GM13976 (cell line): ENCODE data around the gene LENG8.

Source experiments
- DNase-seq: peaks from one replicate; pipeline ENCODE4 v3.0.0; 2012; ENCODE audit warnings: low spot score
- in situ Hi-C: fragments of 300-500 bp; cut with MboI; formaldehyde crosslinking; loops from one replicate; pipeline ENCODE4 v1.12.0; 2022; ENCODE audit warnings: low sequenced_read_pairs, mixed read lengths, inconsistent platforms; ENCODE audit not compliant: unreplicated experiment
- TF ChIP-seq, protein P1 (sequence below): IDR thresholded peaks from 2 replicates; pipeline ENCODE4 v1.5.1; 2012; ENCODE audit warnings: borderline replicate concordance, mild to moderate bottlenecking; ENCODE audit not compliant: insufficient read depth; ENCODE audit errors: extremely low read depth, missing control alignments, control extremely low read depth

LENG8 gene

GRCh38 chr19:54428323-54429175 is 20.4 kb upstream of the LENG8 start:
- DNase-seq: no peak
- in situ Hi-C loops: no loop called here
- TF ChIP-seq, protein P1, sequence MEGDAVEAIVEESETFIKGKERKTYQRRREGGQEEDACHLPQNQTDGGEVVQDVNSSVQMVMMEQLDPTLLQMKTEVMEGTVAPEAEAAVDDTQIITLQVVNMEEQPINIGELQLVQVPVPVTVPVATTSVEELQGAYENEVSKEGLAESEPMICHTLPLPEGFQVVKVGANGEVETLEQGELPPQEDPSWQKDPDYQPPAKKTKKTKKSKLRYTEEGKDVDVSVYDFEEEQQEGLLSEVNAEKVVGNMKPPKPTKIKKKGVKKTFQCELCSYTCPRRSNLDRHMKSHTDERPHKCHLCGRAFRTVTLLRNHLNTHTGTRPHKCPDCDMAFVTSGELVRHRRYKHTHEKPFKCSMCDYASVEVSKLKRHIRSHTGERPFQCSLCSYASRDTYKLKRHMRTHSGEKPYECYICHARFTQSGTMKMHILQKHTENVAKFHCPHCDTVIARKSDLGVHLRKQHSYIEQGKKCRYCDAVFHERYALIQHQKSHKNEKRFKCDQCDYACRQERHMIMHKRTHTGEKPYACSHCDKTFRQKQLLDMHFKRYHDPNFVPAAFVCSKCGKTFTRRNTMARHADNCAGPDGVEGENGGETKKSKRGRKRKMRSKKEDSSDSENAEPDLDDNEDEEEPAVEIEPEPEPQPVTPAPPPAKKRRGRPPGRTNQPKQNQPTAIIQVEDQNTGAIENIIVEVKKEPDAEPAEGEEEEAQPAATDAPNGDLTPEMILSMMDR: no peak

GRCh38 chr19:54429176-54429495 is 19.9 kb upstream of the LENG8 start:
- DNase-seq: peak; percentile 35
- in situ Hi-C loops: no loop called here
- TF ChIP-seq, protein P1: no peak

DNA sequence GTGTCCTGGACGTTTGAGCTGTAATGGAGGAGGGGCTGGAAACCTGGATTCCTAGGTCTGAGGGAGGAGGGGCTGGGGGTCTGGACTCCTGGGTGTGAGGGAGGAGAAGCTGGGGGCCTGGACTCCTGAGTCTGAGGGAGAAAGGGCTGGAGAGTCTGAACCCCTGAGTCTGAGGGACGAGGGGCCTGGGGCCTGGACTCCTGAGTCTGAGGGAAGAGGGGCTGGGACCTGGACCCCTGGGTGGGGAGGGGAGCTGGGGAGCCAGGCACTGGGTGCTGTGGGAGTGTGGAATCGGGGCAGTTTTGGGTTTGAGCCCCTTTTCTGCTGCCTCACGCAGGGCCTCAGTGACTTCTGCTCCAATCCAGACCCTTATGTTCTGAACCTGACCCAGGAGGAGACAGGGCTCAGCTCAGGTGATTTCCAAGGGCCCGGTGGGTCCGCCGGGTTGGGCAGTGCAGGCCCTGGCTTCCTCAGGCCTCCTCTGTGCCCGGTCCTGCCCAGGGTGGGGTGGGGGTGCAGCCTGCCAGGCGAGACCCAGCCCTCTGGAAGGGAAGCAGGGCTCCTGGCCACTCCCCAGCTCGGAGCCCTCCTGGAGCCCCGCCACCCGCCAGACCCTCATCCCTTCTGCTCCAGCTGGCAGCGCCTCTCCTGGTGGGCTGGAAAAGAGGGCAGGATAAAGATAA is 19.3 kb upstream of the LENG8 start:
- in situ Hi-C loops: no loop called here
- TF ChIP-seq, protein P1: no peak
- DNase-seq: no peak

DNA sequence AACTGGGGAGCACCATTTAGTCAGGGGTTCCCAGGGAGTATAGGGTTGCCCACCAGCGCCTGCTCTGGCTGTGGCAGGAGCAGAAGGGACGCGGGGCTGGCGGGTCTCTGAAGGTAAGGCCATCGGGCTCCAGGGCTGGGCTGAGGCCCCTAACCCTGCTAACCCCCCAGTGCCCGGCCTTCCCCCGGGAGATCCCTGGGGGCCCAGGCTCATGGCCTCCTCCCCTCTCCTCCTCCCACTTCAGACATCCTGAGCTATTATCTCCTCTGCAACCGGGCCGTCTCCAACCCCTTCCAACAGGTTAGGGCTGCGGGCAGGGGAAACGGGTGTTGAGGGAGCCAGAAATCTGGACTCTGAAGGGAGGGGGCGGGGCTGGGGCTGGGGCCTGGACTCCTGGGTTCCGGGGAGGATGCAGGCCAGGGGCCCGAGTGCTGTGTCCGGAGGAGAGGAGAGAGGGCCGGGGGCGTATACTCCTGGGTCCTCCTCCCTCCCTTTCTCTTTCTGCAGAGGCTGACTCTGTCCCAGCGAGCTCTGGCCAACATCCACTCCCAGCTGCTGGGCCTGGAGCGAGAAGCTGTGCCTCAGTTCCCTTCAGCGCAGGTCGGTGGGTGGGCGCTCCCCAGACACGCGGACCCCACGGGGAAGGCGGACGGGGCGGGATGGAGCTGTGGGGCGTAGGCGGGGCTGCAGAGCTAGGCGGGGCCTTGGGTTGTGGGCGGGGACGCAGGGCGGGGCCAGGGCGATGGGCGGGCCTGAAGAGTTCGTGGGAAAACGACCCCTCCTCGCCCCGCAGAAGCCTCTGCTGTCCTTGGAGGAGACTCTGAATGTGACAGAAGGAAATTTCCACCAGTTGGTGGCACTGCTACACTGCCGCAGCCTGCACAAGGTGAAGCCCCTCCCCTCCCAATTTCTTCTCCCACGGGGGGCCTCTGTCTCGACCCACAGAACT is 18.4 kb upstream of the LENG8 start:
- DNase-seq: peak; percentile 83
- TF ChIP-seq, protein P1: no peak
- in situ Hi-C loops: no loop called here

DNA sequence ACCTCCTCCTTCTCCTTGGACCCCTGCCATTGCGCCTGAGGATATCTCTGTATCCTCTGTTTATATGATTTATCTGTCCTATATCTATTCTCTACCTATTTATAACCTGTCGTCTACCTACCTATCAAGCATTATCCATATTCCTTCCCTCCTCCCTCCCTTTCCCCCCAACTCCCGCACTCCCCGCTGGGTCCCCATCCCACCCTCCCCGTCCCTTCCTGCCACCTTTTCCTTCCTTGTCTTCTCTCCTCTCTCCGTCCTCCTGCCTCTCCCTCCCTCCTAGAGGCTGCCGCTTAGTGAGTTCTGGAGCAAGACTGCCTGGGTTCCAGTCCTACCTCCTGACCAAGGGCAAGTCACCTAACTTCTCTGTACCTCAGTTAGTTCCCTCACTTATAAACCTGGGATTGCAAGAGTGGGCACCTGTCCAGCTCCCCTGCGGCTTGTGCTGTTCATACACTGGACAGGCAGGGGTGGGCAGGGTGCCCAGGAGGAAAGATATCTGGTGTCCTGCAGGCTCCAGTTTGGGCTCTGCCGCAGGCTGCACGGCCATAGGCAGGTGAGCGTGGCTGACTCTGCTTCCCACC is 17.7 kb upstream of the LENG8 start:
- in situ Hi-C loops: no loop called here
- TF ChIP-seq, protein P1: no peak
- no peak for DNase-seq
